GM12875 (cell line): ENCODE results near the gene ARVCF.

Source experiments
- H3K4me3 ChIP-seq: one replicate; pipeline ENCODE4 v1.5.1; 2011; ENCODE audit warnings: low read depth, low read length, control low read depth
- TF ChIP-seq, protein P1 (sequence below): IDR thresholded peaks from 2 replicates; pipeline ENCODE4 v1.5.1; 2011; ENCODE audit warnings: low read depth, mild to moderate bottlenecking, control low read depth, inconsistent platforms, low read length, moderate library complexity, borderline replicate concordance; ENCODE audit not compliant: insufficient read depth

Gene ARVCF

DNA sequence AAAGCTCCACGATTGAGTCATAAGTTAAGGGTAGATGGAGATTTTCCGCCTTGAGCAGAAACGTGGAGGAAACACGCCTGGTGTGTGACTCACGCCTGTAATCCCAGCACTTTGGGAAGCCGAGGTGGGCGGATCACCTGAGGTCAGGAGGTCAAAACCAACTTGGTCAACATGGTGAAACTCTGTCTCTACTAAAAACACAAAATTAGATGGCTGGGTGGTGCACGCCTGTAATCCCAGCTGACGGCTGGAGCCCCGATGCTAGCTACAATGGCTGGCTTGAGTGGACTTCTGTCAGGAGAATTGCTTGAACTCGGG, 46.1 kb upstream of the ARVCF start:
- no peak overlapping the region for H3K4me3 ChIP-seq
- TF ChIP-seq, protein P1, sequence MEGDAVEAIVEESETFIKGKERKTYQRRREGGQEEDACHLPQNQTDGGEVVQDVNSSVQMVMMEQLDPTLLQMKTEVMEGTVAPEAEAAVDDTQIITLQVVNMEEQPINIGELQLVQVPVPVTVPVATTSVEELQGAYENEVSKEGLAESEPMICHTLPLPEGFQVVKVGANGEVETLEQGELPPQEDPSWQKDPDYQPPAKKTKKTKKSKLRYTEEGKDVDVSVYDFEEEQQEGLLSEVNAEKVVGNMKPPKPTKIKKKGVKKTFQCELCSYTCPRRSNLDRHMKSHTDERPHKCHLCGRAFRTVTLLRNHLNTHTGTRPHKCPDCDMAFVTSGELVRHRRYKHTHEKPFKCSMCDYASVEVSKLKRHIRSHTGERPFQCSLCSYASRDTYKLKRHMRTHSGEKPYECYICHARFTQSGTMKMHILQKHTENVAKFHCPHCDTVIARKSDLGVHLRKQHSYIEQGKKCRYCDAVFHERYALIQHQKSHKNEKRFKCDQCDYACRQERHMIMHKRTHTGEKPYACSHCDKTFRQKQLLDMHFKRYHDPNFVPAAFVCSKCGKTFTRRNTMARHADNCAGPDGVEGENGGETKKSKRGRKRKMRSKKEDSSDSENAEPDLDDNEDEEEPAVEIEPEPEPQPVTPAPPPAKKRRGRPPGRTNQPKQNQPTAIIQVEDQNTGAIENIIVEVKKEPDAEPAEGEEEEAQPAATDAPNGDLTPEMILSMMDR = no peak

DNA sequence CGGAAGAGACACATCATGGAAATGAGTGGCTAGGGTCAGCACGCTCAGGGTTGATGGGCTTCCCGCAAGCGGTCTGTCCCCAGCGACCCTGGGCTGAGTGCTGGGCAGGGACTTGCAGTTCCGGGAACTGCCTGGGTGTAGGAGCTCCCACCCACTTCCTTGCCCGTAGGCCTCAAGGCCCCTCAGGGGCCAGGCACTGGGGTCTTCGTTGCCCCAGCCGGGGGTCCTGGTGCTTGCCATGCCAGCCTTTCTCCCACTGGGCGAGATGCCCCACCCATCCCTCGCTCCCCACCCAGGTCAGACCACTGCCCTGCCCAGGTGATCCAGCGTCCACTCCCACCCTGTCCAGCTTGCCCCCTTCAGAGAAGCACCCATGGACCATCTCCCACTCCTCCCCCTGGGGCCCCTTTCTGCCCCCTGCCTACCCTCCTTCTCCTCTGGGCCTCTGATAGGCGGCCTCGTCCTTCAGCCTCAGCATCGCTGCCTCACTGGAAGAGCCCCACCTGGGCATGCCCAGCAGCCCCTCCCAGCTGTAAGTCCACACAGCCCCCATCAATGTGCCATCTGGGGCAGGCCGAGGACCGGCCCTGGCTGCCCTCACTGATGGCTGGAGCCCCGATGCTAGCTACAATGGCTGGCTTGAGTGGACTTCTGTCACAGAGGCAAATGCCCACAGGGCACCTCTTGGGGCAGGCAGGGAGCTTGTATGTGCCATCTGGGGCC, 45.6 kb upstream of the ARVCF start:
- no peak overlapping the region for H3K4me3 ChIP-seq
- TF ChIP-seq, protein P1 = no peak

DNA sequence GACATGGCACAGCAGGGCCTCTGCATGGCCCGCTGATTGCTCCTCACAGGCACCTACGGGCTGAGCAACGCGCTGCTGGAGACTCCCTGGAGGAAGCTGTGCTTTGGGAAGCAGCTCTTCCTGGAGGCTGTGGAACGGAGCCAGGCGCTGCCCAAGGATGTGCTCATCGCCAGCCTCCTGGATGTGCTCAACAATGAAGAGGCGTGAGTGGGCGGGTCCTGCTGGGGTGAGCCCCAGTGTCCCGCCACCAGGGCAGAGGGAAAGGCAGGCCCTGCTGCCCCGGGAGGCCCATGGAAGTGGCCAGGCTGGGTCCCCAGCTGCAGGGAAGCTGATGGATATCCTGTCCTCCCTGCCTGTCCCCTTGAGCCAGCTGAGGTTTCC, 44.8 kb upstream of the ARVCF start:
- H3K4me3 ChIP-seq = no peak overlapping the region
- TF ChIP-seq, protein P1 = no peak

- TF ChIP-seq, protein P1 = peak; percentile 50; the same call in 1 of the 2 replicates
- H3K4me3 ChIP-seq = no peak overlapping the region
These were observed 44.3 kb upstream of the ARVCF start for GRCh38 chr22:20060700-20061480.

DNA sequence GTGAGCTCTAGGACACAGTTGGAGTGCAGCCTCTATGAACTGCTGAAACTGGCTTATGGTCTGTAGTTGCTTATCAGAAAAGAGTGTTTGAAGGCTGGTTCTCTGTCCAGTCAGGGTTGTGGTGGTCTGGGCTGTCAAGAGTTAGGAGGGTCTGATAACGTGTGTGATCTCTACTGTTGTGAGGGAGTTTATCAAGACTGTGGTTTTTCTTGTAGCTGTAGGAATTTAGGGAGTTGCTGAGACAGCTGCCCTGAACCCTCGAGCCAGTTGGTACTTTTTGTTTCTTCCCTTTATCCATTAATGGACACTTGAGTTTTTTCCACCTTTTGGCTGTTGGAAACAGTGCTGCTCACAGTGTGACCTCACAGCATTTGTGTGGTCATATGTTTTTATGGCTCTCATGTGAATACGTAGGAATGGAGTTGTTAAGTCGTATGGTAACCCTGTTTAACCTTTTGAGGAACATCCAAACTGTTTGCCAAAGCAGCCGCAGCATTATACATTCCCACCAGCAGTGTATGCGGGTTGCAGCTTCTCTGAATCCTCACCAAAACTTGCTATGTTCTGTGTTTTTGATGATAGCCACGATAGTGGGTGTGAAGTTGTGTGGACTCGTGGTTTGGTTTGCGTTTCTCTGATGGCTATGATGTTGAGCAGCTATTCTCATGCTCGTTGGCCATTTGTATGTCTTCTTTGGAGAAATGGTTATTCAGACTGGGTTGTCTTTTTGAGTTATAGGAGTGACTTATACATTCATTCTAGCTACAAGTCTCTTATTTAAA, 42.6 kb upstream of the ARVCF start:
- TF ChIP-seq, protein P1 = no peak

GRCh38 chr22:20057596-20058268, 41.1 kb upstream of the ARVCF start:
- TF ChIP-seq, protein P1 = no peak
- H3K4me3 ChIP-seq = no peak overlapping the region

More for the DNA sequence above, 42.6 kb upstream of the ARVCF start:
- no peak overlapping the region for H3K4me3 ChIP-seq
